H1 (cell line): ENCODE data around the gene MPP4. TPM values are rescaled to one million over a fixed set of nuclear protein-coding genes. Genes with fewer than 3 reads are reported as not detected.

ENCODE experiments used
- BRCA1 ChIP-seq: IDR thresholded peaks from 2 replicates; pipeline ENCODE4 v1.6.1; 2012; ENCODE audit warnings: low read depth, low read length, improper control_type of control experiment
- KDM4A ChIP-seq: IDR thresholded peaks from one replicate; pipeline ENCODE4 v1.7.1; 2012; ENCODE audit warnings: low read depth, mild to moderate bottlenecking, moderate library complexity, low read length, inconsistent platforms; ENCODE audit not compliant: severe bottlenecking
- POLR2AphosphoS5 ChIP-seq: IDR thresholded peaks from 2 replicates; pipeline ENCODE4 v1.6.1; 2011; ENCODE audit warnings: low read depth, low read length
- SUZ12 ChIP-seq: fragments of 200-600 bp; sonication (generic); IDR thresholded peaks from 2 replicates; pipeline ENCODE4 v1.6.1; 2012; ENCODE audit warnings: mild to moderate bottlenecking, inconsistent platforms, low read length, moderate library complexity, mixed read lengths
- YY1 ChIP-seq: IDR thresholded peaks from 2 replicates; pipeline ENCODE4 v1.6.1; 2011; ENCODE audit warnings: low read depth, mild to moderate bottlenecking, low read length
- polyA plus RNA-seq, 7 experiments: library from polyadenylated mRNA; depleted of rRNA in 3 of 7; stranded (reverse) in 5 of 7; unstranded in 2 of 7; fragments of >200 nt in 5 of 7; fragments of 200-250 nt in 2 of 7; gene quantifications; 1 replicate in 5 of 7; 2 replicates in 1 of 7; 4 replicates in 1 of 7; pipeline versions ENCODE4 v1.2.1 to v1.2.3, GENCODE V29; 2011 to 2013; ENCODE audit warnings: missing spikeins in 2 of 7, mixed read lengths in 2 of 7
- total RNA-seq: library from RNA; stranded (reverse); fragmentation: NEBNext Ultra II Directional; extraction: Animal tissue kit (Norgen Biotek cat#: 25700); gene quantifications from 2 replicates; pipeline ENCODE4 v1.2.1, GENCODE V29; 2021
- TF ChIP-seq, protein P1 (sequence below): IDR thresholded peaks from 2 replicates; pipeline ENCODE4 v1.6.1; 2011; ENCODE audit warnings: low read depth, mild to moderate bottlenecking, low read length; ENCODE audit not compliant: insufficient read depth

MPP4 gene
- total and polyA plus RNA-seq, 2 of the 8 experiments (the other 6 are each of a cell fraction or from before 2014, with no cell fraction given): not detected

DNA sequence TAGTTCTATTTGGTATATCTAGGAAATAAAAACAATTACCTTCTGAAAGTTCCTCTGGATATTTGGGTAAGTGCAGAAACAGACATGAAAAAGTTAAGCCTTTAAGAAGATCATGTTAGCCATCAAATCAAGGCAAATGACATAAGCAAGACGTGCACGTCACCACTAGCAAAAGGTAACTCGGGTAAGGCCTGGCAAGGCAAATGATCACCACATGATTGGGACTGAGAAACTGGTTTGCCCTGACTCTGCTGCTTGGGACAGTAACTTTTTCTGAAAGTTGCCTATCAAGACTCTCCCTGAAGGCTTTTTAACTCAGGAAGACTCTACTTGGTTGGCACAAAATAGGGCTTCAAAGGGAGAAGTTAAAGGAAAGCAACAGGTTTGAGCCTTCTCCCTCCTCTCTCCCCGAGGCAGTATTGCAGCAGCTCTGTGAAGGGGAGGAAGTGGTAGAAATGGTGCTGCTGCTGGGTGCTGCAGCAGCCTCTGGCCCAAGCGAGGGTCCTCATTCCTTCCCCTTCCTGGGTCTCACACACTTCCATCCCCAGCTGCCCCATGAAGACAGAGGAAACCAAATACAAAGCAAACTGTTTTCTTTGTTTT, 38.0 kb downstream of the MPP4 start (continued):
- TF ChIP-seq, protein P1, sequence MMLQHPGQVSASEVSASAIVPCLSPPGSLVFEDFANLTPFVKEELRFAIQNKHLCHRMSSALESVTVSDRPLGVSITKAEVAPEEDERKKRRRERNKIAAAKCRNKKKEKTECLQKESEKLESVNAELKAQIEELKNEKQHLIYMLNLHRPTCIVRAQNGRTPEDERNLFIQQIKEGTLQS: no peak
- TF ChIP-seq POLR2AphosphoS5: no peak
- no peak for TF ChIP-seq YY1
- TF ChIP-seq BRCA1: no peak
- no peak for TF ChIP-seq KDM4A
- TF ChIP-seq SUZ12: no peak
- TF ChIP-seq, all 59 proteins: peak for 0
